DOHH2 (cell line): ENCODE data around the gene UVRAG.

ENCODE experiments used
- H3F3A ChIP-seq: fragments of 200-600 bp; sonication (generic), shearing (Covaris generic); 2 replicates; pipeline ENCODE4 v1.6.0; 2016; ENCODE audit warnings: antibody characterized with exemption, mild to moderate bottlenecking; ENCODE audit not compliant: control insufficient read depth, insufficient read depth
- H3K27ac ChIP-seq: fragments of 200-600 bp; sonication (generic); 2 replicates; pipeline ENCODE4 v1.5.1; 2014; ENCODE audit warnings: low read depth, mild to moderate bottlenecking, low read length, moderate library complexity
- H3K27me3 ChIP-seq: fragments of 200-600 bp; sonication (generic); 2 replicates; pipeline ENCODE4 v1.6.1; 2014; ENCODE audit warnings: mild to moderate bottlenecking, low read length, mixed read lengths; ENCODE audit not compliant: control insufficient read depth
- H3K36me3 ChIP-seq: fragments of 200-600 bp; sonication (generic); 2 replicates; pipeline ENCODE4 v1.6.1; 2014; ENCODE audit warnings: mild to moderate bottlenecking, low read length, moderate library complexity, mixed read lengths; ENCODE audit not compliant: control insufficient read depth
- H3K4me1 ChIP-seq: fragments of 200-600 bp; sonication (generic); 2 replicates; pipeline ENCODE4 v1.6.1; 2014; ENCODE audit warnings: mild to moderate bottlenecking, low read length, mixed read lengths; ENCODE audit not compliant: control insufficient read depth
- H3K4me2 ChIP-seq: fragments of 200-600 bp; sonication (generic); 2 replicates; pipeline ENCODE4 v1.6.0; 2014; ENCODE audit warnings: mild to moderate bottlenecking, low read length, moderate library complexity
- H3K4me3 ChIP-seq: fragments of 200-600 bp; sonication (generic); 2 replicates; pipeline ENCODE4 v1.5.1; 2014; ENCODE audit warnings: mild to moderate bottlenecking, low read length, mixed read lengths
- H3K79me2 ChIP-seq: fragments of 200-600 bp; sonication (generic); 2 replicates; pipeline ENCODE4 v1.6.1; 2014; ENCODE audit warnings: mild to moderate bottlenecking, low read length, mixed read lengths; ENCODE audit not compliant: control insufficient read depth
- H3K9me2 ChIP-seq: fragments of 200-600 bp; sonication (generic); replicated peaks from 2 replicates; pipeline ENCODE4 v1.6.1; 2014; ENCODE audit warnings: mild to moderate bottlenecking, low read length, mixed read lengths; ENCODE audit not compliant: control insufficient read depth
- H3K9me3 ChIP-seq: fragments of 200-600 bp; sonication (generic); 2 replicates; pipeline ENCODE4 v1.6.1; 2014; ENCODE audit warnings: antibody characterized with exemption, low read length, mixed read lengths; ENCODE audit not compliant: control insufficient read depth, insufficient read depth
- H4K20me1 ChIP-seq: fragments of 200-600 bp; sonication (generic); 2 replicates; pipeline ENCODE4 v1.6.0; 2014; ENCODE audit warnings: low read depth, mild to moderate bottlenecking, antibody characterized with exemption, low read length, moderate library complexity; ENCODE audit not compliant: control insufficient read depth, insufficient read depth
- CTCF ChIP-seq: fragments of 200-600 bp; sonication (generic); IDR thresholded peaks from one replicate; pipeline ENCODE4 v1.5.1; 2014; ENCODE audit warnings: antibody characterized with exemption, mild to moderate bottlenecking, low read depth, low read length; ENCODE audit not compliant: poor library complexity, severe bottlenecking
- EZH2phosphoT487 ChIP-seq: fragments of 200-600 bp; sonication (generic); IDR thresholded peaks from 2 replicates; pipeline ENCODE4 v1.6.1; 2017; ENCODE audit warnings: borderline replicate concordance, mild to moderate bottlenecking, antibody characterized with exemption, low read length, moderate library complexity, mixed read lengths

The UVRAG gene

GRCh38 chr11:76148941-76149613 lies 334.1 kb downstream of the UVRAG start:
- no peak overlapping the region for H3K27ac ChIP-seq
- no peaks in the 10 kb centered on the region for H3K9me3 ChIP-seq
- H3F3A ChIP-seq, result peaks cover 14% of the 10 kb centered on the region
- no peak overlapping the region for H3K4me2 ChIP-seq
- no peaks in the 10 kb centered on the region for H3K27me3 ChIP-seq
- no peak overlapping the region for H3K4me3 ChIP-seq
- peaks cover 22% of the 10 kb centered on the region for H3K4me1 ChIP-seq
- H4K20me1 ChIP-seq, result 0 out of 2 replicates have a peak, but pooled peaks cover 4% of the 10 kb centered on the region
- no peaks in the 10 kb centered on the region for H3K36me3 ChIP-seq
- no peaks in the 10 kb centered on the region for H3K79me2 ChIP-seq
- no peaks in the 10 kb centered on the region for H3K9me2 ChIP-seq
- TF ChIP-seq EZH2phosphoT487 (no peak), CTCF (no peak)

GRCh38 chr11:76149713-76150112 lies 334.7 kb downstream of the UVRAG start:
- no peak overlapping the region for H3K4me2 ChIP-seq
- H3K27ac ChIP-seq, result no peak overlapping the region
- no peaks in the 10 kb centered on the region for H3K9me3 ChIP-seq
- no peaks in the 10 kb centered on the region for H3K36me3 ChIP-seq
- 0 out of 2 replicates have a peak, but pooled peaks cover 4% of the 10 kb centered on the region for H4K20me1 ChIP-seq
- peaks cover 22% of the 10 kb centered on the region for H3K4me1 ChIP-seq
- H3K9me2 ChIP-seq, result no peaks in the 10 kb centered on the region
- H3K4me3 ChIP-seq, result no peak overlapping the region
- TF ChIP-seq CTCF (no peak), EZH2phosphoT487 (no peak)
- H3F3A ChIP-seq, result peaks cover 13% of the 10 kb centered on the region
- no peaks in the 10 kb centered on the region for H3K27me3 ChIP-seq
- H3K79me2 ChIP-seq, result no peaks in the 10 kb centered on the region

GRCh38 chr11:76150141-76150540 lies 335.1 kb downstream of the UVRAG start:
- Histone ChIP-seq H3K9me3 (no peaks in the 10 kb centered on the region), H4K20me1 (0 out of 2 replicates have a peak, but pooled peaks cover 4% of the 10 kb centered on the region), H3K4me2 (no peak overlapping the region), H3K36me3 (no peaks in the 10 kb centered on the region), H3K4me3 (no peak overlapping the region), H3F3A (peaks cover 11% of the 10 kb centered on the region), H3K9me2 (no peaks in the 10 kb centered on the region), H3K27ac (no peak overlapping the region), H3K27me3 (no peaks in the 10 kb centered on the region), H3K4me1 (peaks cover 22% of the 10 kb centered on the region), H3K79me2 (no peaks in the 10 kb centered on the region)
- TF ChIP-seq EZH2phosphoT487 (no peak), CTCF (no peak)
